ENCODE results near the gene APP. TPM values are rescaled to one million over a fixed set of nuclear protein-coding genes. Genes with fewer than 3 reads are reported as not detected.

APP gene
- total RNA-seq, 1 experiment from 2014 or later: 531 TPM

GRCh38 chr21:26207021-26207420 lies 36.5 kb upstream of the APP start:
- POLR2A ChIA-PET (ENCODE audit: low non-redundant PET): no interaction called here
- Histone ChIP-seq H3K27me3 (replicated peaks; ENCODE audit: insufficient read depth, low read depth, low read length, poor library complexity) (no peaks in the 10 kb centered on the region), H3K27ac (ENCODE audit: low read depth, low read length, poor library complexity, severe bottlenecking) (no peak overlapping the region), H3K4me3 (ENCODE audit: low read depth, low read length, poor library complexity, severe bottlenecking) (no peak overlapping the region), H3K36me3 (ENCODE audit: insufficient read depth, low read length, poor library complexity, severe bottlenecking) (no peaks in the 10 kb centered on the region), H3K9me3 (ENCODE audit: low read depth, low read length, poor library complexity, severe bottlenecking) (no peaks in the 10 kb centered on the region), H3K4me1 (ENCODE audit: insufficient read depth, low read length, poor library complexity, severe bottlenecking) (no peaks in the 10 kb centered on the region)
- TF ChIP-seq CTCF (conservative IDR thresholded peaks at IDR 0.05; ENCODE audit: low read depth, low read length) (no peak), EZH2 (IDR thresholded peaks at IDR 0.05; ENCODE audit: borderline replicate concordance, low read depth, low read length, poor library complexity, severe bottlenecking) (no peak)
- CTCF ChIA-PET: no interaction called here
- intact Hi-C loops (cut with micrococcal nuclease; ENCODE audit: unreplicated experiment): no loop called here
- DNase-seq (ENCODE audit: low spot score): no peak
- no TSS peak for BruUV-seq (replicated peaks)

- POLR2A ChIA-PET (ENCODE audit: low non-redundant PET): no interaction called here
- intact Hi-C loops (cut with micrococcal nuclease; ENCODE audit: unreplicated experiment): no loop called here
Observed at GRCh38 chr21:26199456-26199855, 28.9 kb upstream of the APP start.

GRCh38 chr21:26195708-26196107 lies 25.1 kb upstream of the APP start:
- TF ChIP-seq CTCF (conservative IDR thresholded peaks at IDR 0.05; ENCODE audit: low read depth, low read length): no peak
- no peak for TF ChIP-seq EZH2 (IDR thresholded peaks at IDR 0.05; ENCODE audit: borderline replicate concordance, low read depth, low read length, poor library complexity, severe bottlenecking)
- H3K9me3 ChIP-seq (ENCODE audit: low read depth, low read length, poor library complexity, severe bottlenecking): no peaks in the 10 kb centered on the region
- ChIA-PET POLR2A (ENCODE audit: low non-redundant PET) (interaction anchor here (0.6 kb wide), 1 partner anchor 175 kb away, joined by 4 read pairs; no protein-coding TSS in a partner anchor), CTCF (no interaction called here)
- H3K27me3 ChIP-seq (replicated peaks; ENCODE audit: insufficient read depth, low read depth, low read length, poor library complexity): no peaks in the 10 kb centered on the region
- intact Hi-C loops (cut with micrococcal nuclease; ENCODE audit: unreplicated experiment): no loop called here
- no peaks in the 10 kb centered on the region for H3K36me3 ChIP-seq (ENCODE audit: insufficient read depth, low read length, poor library complexity, severe bottlenecking)
- no TSS peak for BruUV-seq (replicated peaks)
- H3K27ac ChIP-seq (ENCODE audit: low read depth, low read length, poor library complexity, severe bottlenecking): no peak overlapping the region
- peaks cover 9% of the 10 kb centered on the region for H3K4me1 ChIP-seq (ENCODE audit: insufficient read depth, low read length, poor library complexity, severe bottlenecking)
- H3K4me3 ChIP-seq (ENCODE audit: low read depth, low read length, poor library complexity, severe bottlenecking): no peak overlapping the region
- peak; percentile 86 for DNase-seq (ENCODE audit: low spot score)

More at GRCh38 chr21:26199456-26199855, 28.9 kb upstream of the APP start:
- CTCF ChIA-PET: no interaction called here
- no peak overlapping the region for H3K27ac ChIP-seq (ENCODE audit: low read depth, low read length, poor library complexity, severe bottlenecking)
- no peaks in the 10 kb centered on the region for H3K27me3 ChIP-seq (replicated peaks; ENCODE audit: insufficient read depth, low read depth, low read length, poor library complexity)
- H3K4me3 ChIP-seq (ENCODE audit: low read depth, low read length, poor library complexity, severe bottlenecking): no peak overlapping the region
- TF ChIP-seq EZH2 (IDR thresholded peaks at IDR 0.05; ENCODE audit: borderline replicate concordance, low read depth, low read length, poor library complexity, severe bottlenecking): no peak
- TF ChIP-seq CTCF (conservative IDR thresholded peaks at IDR 0.05; ENCODE audit: low read depth, low read length): no peak
- H3K4me1 ChIP-seq (ENCODE audit: insufficient read depth, low read length, poor library complexity, severe bottlenecking): peaks cover 9% of the 10 kb centered on the region
- no TSS peak for BruUV-seq (replicated peaks)
- DNase-seq (ENCODE audit: low spot score): no peak
- no peaks in the 10 kb centered on the region for H3K9me3 ChIP-seq (ENCODE audit: low read depth, low read length, poor library complexity, severe bottlenecking)
- H3K36me3 ChIP-seq (ENCODE audit: insufficient read depth, low read length, poor library complexity, severe bottlenecking): no peaks in the 10 kb centered on the region

All from A673 (cell line).